ENCODE data around the gene KAZALD1. TPM values are rescaled to one million over a fixed set of nuclear protein-coding genes. Genes with fewer than 3 reads are reported as not detected.

Gene KAZALD1
- total RNA-seq, 4 donors from 2014 or later = 25.9 to 41.8 (median 39.1) TPM; not detected in 1

GRCh38 chr10:101087965-101088364, 26.2 kb downstream of the KAZALD1 start:
- Histone ChIP-seq H3K4me1 (peaks cover 0 to 6% (median 0%) of the 10 kb centered on the region in 4 donors), H3K27ac (no peak overlapping the region), H3K4me3 (no peak overlapping the region), H3K36me3 (no peaks in the 10 kb centered on the region), H3K27me3 (peaks cover 0 to 24% of the 10 kb centered on the region in 2 donors), H3K9me3 (no peaks in the 10 kb centered on the region)
- TF ChIP-seq POLR2A (IDR thresholded peaks at IDR 0.05) (no peak), CTCF (IDR thresholded peaks at IDR 0.05) (no peak)
- no peak for DNase-seq

- DNase-seq = no peak
- no peak overlapping the region for H3K27ac ChIP-seq
- H3K27me3 ChIP-seq = peaks cover 0 to 16% of the 10 kb centered on the region in 2 donors
- H3K9me3 ChIP-seq = no peaks in the 10 kb centered on the region
- no peak for TF ChIP-seq CTCF (IDR thresholded peaks at IDR 0.05)
- no peak for TF ChIP-seq POLR2A (IDR thresholded peaks at IDR 0.05)
- no peak overlapping the region for H3K4me3 ChIP-seq
- no peaks in the 10 kb centered on the region for H3K36me3 ChIP-seq
- peaks cover 0 to 6% (median 0%) of the 10 kb centered on the region in 4 donors for H3K4me1 ChIP-seq
Measured at GRCh38 chr10:101089520-101090299, 27.9 kb downstream of the KAZALD1 start.

GRCh38 chr10:101090597-101090996, 28.8 kb downstream of the KAZALD1 start:
- Histone ChIP-seq H3K4me3 (no peak overlapping the region), H3K9me3 (no peaks in the 10 kb centered on the region), H3K27ac (no peak overlapping the region), H3K27me3 (peaks cover 0 to 12% of the 10 kb centered on the region in 2 donors), H3K4me1 (peaks cover 0 to 6% (median 0%) of the 10 kb centered on the region in 4 donors), H3K36me3 (no peaks in the 10 kb centered on the region)
- DNase-seq = no peak
- no peak for TF ChIP-seq CTCF (IDR thresholded peaks at IDR 0.05)
- TF ChIP-seq POLR2A (IDR thresholded peaks at IDR 0.05) = no peak

GRCh38 chr10:101091546-101092290, 29.9 kb downstream of the KAZALD1 start:
- peaks cover 0 to 12% of the 10 kb centered on the region in 2 donors for H3K27me3 ChIP-seq
- DNase-seq = no peak
- no peaks in the 10 kb centered on the region for H3K36me3 ChIP-seq
- no peak overlapping the region for H3K27ac ChIP-seq
- TF ChIP-seq POLR2A (IDR thresholded peaks at IDR 0.05) (no peak), CTCF (IDR thresholded peaks at IDR 0.05) (no peak)
- H3K4me3 ChIP-seq = no peak overlapping the region
- peaks cover 0 to 6% (median 0%) of the 10 kb centered on the region in 4 donors for H3K4me1 ChIP-seq
- no peaks in the 10 kb centered on the region for H3K9me3 ChIP-seq

- H3K27ac ChIP-seq = no peak overlapping the region
- TF ChIP-seq POLR2A (IDR thresholded peaks at IDR 0.05) (no peak), CTCF (IDR thresholded peaks at IDR 0.05) (no peak)
- peaks cover 0 to 6% (median 0%) of the 10 kb centered on the region in 4 donors for H3K4me1 ChIP-seq
- no peak overlapping the region for H3K4me3 ChIP-seq
- DNase-seq = no peak
- H3K9me3 ChIP-seq = no peaks in the 10 kb centered on the region
- no peaks in the 10 kb centered on the region for H3K36me3 ChIP-seq
- H3K27me3 ChIP-seq = peaks cover 0 to 11% of the 10 kb centered on the region in 2 donors
Measured at GRCh38 chr10:101092881-101093354, 31.1 kb downstream of the KAZALD1 start.
